Fibroblast of skin of right biceps (primary cell): ENCODE data around the gene CCDC7.
"Not testable (repeated sequence)": the region's sequence is repeated elsewhere in the genome, so short reads cannot be mapped to it uniquely, and the experiment has no call there.

Source experiments
- DNase-seq: peaks from one replicate; pipeline ENCODE4 v3.0.0-alpha.2; 2013

Gene CCDC7

GRCh38 chr10:32890444-32890843 is 444.5 kb downstream of the CCDC7 start:
- DNase-seq: no peak

GRCh38 chr10:32891261-32891660 is 445.3 kb downstream of the CCDC7 start:
- DNase-seq: no peak

- DNase-seq: no peak
Measured at GRCh38 chr10:32893434-32893833, 447.5 kb downstream of the CCDC7 start.

DNA sequence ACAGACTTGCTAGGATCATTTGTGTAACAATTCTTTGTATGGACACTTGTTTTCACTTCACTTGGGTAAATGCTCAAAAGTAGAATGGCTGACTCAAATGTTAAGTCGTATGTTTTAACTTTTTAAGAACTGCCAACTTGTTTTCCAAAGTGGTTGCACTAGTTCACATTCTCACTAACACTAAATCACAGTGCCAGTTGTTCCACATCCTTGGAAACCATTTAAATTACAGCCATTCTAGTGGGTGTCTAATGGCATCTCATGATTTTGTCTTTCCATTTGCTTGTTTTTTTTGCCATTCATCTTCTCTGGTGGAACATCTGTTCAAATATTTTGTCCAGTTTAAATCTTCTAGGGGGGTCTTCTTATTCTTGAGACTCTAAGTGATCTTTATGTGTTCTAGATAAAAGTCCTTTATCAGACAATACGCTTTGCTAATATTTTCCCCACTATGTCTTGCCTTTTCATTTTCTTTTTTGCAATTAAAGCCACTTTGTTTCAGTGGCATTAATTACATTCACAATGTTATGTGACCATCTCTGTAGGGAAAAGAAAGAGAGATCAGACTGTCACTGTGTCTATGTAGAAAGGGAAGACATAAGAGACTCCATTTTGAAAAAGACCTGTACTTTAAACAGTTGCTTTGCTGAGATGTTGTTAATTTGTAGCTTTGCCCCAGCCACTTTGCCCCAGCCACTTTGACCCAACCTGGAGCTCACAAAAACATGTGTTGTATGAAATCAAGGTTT is 448.1 kb downstream of the CCDC7 start:
- no peak for DNase-seq

GRCh38 chr10:32895200-32895968 is 449.4 kb downstream of the CCDC7 start:
- DNase-seq: peak; percentile 27

GRCh38 chr10:32901815-32902214 is 455.9 kb downstream of the CCDC7 start:
- DNase-seq: no peak

DNA sequence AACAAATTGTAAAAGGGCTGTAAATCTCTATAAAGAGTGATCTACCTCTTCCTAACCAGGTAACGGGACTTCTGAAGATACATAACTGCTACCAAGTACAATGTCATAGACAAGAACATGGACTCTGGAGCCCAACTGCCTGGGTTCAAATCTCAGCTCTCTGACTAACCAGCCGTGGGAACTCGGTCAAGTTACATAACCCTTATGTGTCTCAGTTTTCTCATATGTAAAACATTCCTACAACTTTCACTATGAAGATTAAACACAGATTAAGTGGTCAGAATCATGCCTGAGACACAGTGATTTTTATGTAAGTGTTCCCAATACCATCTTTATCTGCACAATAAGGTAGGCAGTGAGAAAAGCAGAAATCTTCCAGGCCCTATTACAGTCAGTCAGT is 459.5 kb downstream of the CCDC7 start:
- DNase-seq: no peak

- no peak for DNase-seq
Measured at GRCh38 chr10:32906595-32906994, 460.7 kb downstream of the CCDC7 start.

GRCh38 chr10:32909456-32909855 is 463.5 kb downstream of the CCDC7 start:
- no peak for DNase-seq

- DNase-seq: not testable (repeated sequence)
Measured at GRCh38 chr10:32909970-32910369, 464.0 kb downstream of the CCDC7 start.

- DNase-seq: no peak
Measured at GRCh38 chr10:32911285-32912016, 465.5 kb downstream of the CCDC7 start.

DNA sequence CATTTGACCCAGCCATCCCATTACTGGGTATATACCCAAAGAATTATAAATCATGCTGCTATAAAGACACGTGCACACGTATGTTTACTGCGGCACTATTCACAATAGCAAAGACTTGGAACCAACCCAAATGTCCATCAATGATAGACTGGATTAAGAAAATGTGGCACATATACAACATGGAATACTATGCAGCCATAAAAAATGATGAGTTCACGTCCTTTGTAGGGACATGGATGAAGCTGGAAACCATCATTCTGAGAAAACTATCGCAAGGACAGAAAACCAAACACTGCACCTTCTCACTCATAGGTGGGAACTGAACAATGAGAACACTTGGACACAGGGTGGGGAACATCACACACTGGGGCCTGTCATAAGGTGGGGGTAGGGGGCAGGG is 471.9 kb downstream of the CCDC7 start:
- DNase-seq: not testable (repeated sequence)

DNA sequence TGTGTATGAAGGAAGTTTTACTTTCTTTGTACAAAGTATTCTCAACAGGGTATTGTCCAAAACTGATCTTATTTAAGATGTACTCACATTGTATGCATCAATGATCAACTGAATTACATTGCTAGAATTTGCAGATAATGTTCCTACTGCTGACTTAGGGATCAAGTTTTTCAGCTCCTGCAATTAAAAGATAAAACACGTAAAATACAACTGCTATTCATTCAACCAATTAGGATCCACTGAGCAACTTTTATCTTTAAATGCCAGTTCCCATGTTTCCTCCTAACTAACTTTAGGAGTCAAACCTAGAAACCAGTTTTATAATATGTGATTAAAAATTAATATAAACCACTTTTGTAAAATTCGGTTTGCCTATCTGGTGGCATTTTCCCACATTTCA is 476.2 kb downstream of the CCDC7 start:
- DNase-seq: no peak

DNA sequence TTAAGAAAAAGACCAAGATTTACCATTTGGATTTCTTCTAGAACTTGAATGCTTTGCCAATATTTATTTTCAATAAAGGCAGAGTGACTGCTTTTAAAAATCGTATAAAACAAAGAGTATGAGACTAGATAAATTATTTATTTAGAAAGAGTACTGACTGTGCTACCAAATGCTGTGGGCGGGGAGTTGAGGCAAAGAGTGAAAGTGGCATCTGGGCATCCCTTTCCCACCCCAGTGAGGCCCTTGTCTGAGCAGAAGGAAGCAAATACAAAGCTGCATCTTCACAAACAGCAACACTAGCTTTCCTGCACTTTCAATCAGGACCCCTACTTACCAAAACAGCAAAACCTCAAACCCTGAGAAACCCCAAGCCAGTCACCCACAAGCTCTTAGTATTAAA is 477.2 kb downstream of the CCDC7 start:
- DNase-seq: no peak

- no peak for DNase-seq
Measured at GRCh38 chr10:32923849-32924248, 477.9 kb downstream of the CCDC7 start.
